GM12892 (cell line): Measurements from ENCODE around the gene CSTB.
A peak's percentile ranks its signal among the peaks of the same experiment; 100 is the strongest.

ENCODE experiments used
- DNase-seq: peaks from one replicate; pipeline ENCODE4 v3.0.0; 2011; ENCODE audit not compliant: insufficient read length
- FAIRE-seq: peaks from 2 replicates; lab custom pipeline; 2011; peaks lifted over from hg19 to GRCh38; lab: Jason Lieb, UNC
- POLR2A ChIP-seq: IDR thresholded peaks from 2 replicates; pipeline ENCODE4 v1.6.1; 2011; ENCODE audit warnings: low read depth, low read length, control low read depth
- POLR2AphosphoS5 ChIP-seq: IDR thresholded peaks from 2 replicates; pipeline ENCODE4 v1.6.1; 2011; ENCODE audit warnings: low read depth, low read length, control low read depth
- TAF1 ChIP-seq: IDR thresholded peaks from 2 replicates; pipeline ENCODE4 v1.6.1; 2011; ENCODE audit warnings: low read depth, mild to moderate bottlenecking, control low read depth, low read length, borderline replicate concordance

CSTB gene

GRCh38 chr21:43760391-43760958 is 15.6 kb downstream of the CSTB start:
- DNase-seq = no peak
- no peak for FAIRE-seq
- TF ChIP-seq POLR2A (no peak), POLR2AphosphoS5 (no peak), TAF1 (no peak)

GRCh38 chr21:43759651-43760050 is 16.5 kb downstream of the CSTB start:
- TF ChIP-seq POLR2AphosphoS5 (no peak), TAF1 (no peak), POLR2A (no peak)
- FAIRE-seq = no peak

GRCh38 chr21:43758811-43759210 is 17.3 kb downstream of the CSTB start:
- no peak for FAIRE-seq
- DNase-seq = no peak
- no peak for TF ChIP-seq TAF1
- no peak for TF ChIP-seq POLR2A
- no peak for TF ChIP-seq POLR2AphosphoS5

More at GRCh38 chr21:43759651-43760050, 16.5 kb downstream of the CSTB start:
- no peak for DNase-seq

- TF ChIP-seq POLR2AphosphoS5 = no peak
- no peak for DNase-seq
- no peak for FAIRE-seq
These were observed 17.9 kb downstream of the CSTB start for GRCh38 chr21:43758111-43758641.

- no peak for DNase-seq
- FAIRE-seq = no peak
- TF ChIP-seq TAF1 = no peak
- no peak for TF ChIP-seq POLR2AphosphoS5
- TF ChIP-seq POLR2A = no peak
These were observed 18.5 kb downstream of the CSTB start for GRCh38 chr21:43757601-43758000.

- TF ChIP-seq TAF1 (no peak), POLR2AphosphoS5 (no peak), POLR2A (no peak)
- FAIRE-seq (no peak), DNase-seq (no peak)
These were observed 20.1 kb downstream of the CSTB start for GRCh38 chr21:43755820-43756594.

- TF ChIP-seq TAF1 (no peak), POLR2AphosphoS5 (no peak), POLR2A (no peak)
- DNase-seq = no peak
- no peak for FAIRE-seq
These were observed 20.9 kb downstream of the CSTB start for GRCh38 chr21:43754948-43755781.

GRCh38 chr21:43753439-43753799 is 22.7 kb downstream of the CSTB start:
- no peak for FAIRE-seq
- TF ChIP-seq TAF1 (no peak), POLR2AphosphoS5 (peak; percentile 18; the same call in 1 of the 2 replicates), POLR2A (no peak)
- DNase-seq = no peak

- no peak for TF ChIP-seq POLR2A
- no peak for TF ChIP-seq POLR2AphosphoS5
- no peak for TF ChIP-seq TAF1
- FAIRE-seq = no peak
- DNase-seq = no peak
These were observed 23.2 kb downstream of the CSTB start for GRCh38 chr21:43752758-43753438.

- no peak for FAIRE-seq
- TF ChIP-seq POLR2A (no peak), TAF1 (no peak), POLR2AphosphoS5 (no peak)
These were observed 24.0 kb downstream of the CSTB start for GRCh38 chr21:43751955-43752591.

More at GRCh38 chr21:43751955-43752591, 24.0 kb downstream of the CSTB start:
- no peak for DNase-seq
